Astrocyte (in vitro differentiated cells and primary cell): ENCODE measurements around the gene GPANK1. TPM values are rescaled to one million over a fixed set of nuclear protein-coding genes. Genes with fewer than 3 reads are reported as not detected.

Source experiments
- DNase-seq: peaks from one replicate; pipeline ENCODE4 v3.0.0-alpha.2; 2010; ENCODE audit warnings: low read depth
- FAIRE-seq: peaks from 2 replicates; lab custom pipeline; 2011; peaks lifted over from hg19 to GRCh38; lab: Jason Lieb, UNC
- H2AFZ ChIP-seq: 2 replicates; pipeline ENCODE4 v1.6.0; 2012; ENCODE audit warnings: low read depth, low read length, inconsistent platforms
- H3K27ac ChIP-seq: 2 replicates; pipeline ENCODE4 v1.5.1; 2011; ENCODE audit warnings: low read depth, low read length, inconsistent platforms
- H3K27me3 ChIP-seq: 2 replicates; pipeline ENCODE4 v1.6.0; 2011; ENCODE audit warnings: low read length, inconsistent platforms; ENCODE audit not compliant: insufficient read depth
- H3K36me3 ChIP-seq: 2 replicates; pipeline ENCODE4 v1.5.1; 2011; ENCODE audit warnings: low read length, inconsistent platforms; ENCODE audit not compliant: insufficient read depth
- H3K4me1 ChIP-seq: 2 replicates; pipeline ENCODE4 v1.5.1; 2011; ENCODE audit warnings: low read length, inconsistent platforms; ENCODE audit not compliant: insufficient read depth
- H3K4me2 ChIP-seq: 2 replicates; pipeline ENCODE4 v1.6.0; 2012; ENCODE audit warnings: low read length, inconsistent platforms
- H3K4me3 ChIP-seq: 2 replicates; pipeline ENCODE4 v1.5.1; 2011; ENCODE audit warnings: low read depth, mild to moderate bottlenecking, low read length, inconsistent platforms; ENCODE audit not compliant: insufficient read depth
- H3K79me2 ChIP-seq: 2 replicates; pipeline ENCODE4 v1.6.0; 2012; ENCODE audit warnings: mild to moderate bottlenecking, low read length, inconsistent platforms; ENCODE audit not compliant: insufficient read depth
- H3K9ac ChIP-seq: 2 replicates; pipeline ENCODE4 v1.6.0; 2012; ENCODE audit warnings: mild to moderate bottlenecking, low read length, inconsistent platforms
- H3K9me3 ChIP-seq: 2 replicates; pipeline ENCODE4 v1.5.1; 2012; ENCODE audit warnings: low read depth, mild to moderate bottlenecking, low read length, inconsistent platforms; ENCODE audit not compliant: insufficient read depth
- H4K20me1 ChIP-seq: 2 replicates; pipeline ENCODE4 v1.6.0; 2012; ENCODE audit warnings: low read length, inconsistent platforms; ENCODE audit not compliant: insufficient read depth
- H3K27ac Mint-ChIP-seq: one replicate; pipeline ENCODE4 v1.8.0; 2021; ENCODE audit warnings: mild to moderate bottlenecking, mixed read lengths; ENCODE audit not compliant: unreplicated experiment
- H3K27me3 Mint-ChIP-seq: one replicate; pipeline ENCODE4 v1.8.0; 2021; ENCODE audit warnings: low read depth, mixed read lengths; ENCODE audit not compliant: unreplicated experiment
- H3K36me3 Mint-ChIP-seq: one replicate; pipeline ENCODE4 v1.8.0; 2021; ENCODE audit warnings: low read depth, mixed read lengths; ENCODE audit not compliant: unreplicated experiment
- H3K4me1 Mint-ChIP-seq: one replicate; pipeline ENCODE4 v1.8.0; 2021; ENCODE audit warnings: low read depth, mixed read lengths; ENCODE audit not compliant: unreplicated experiment
- H3K4me3 Mint-ChIP-seq: one replicate; pipeline ENCODE4 v1.8.0; 2021; ENCODE audit warnings: mild to moderate bottlenecking, moderate library complexity, mixed read lengths; ENCODE audit not compliant: unreplicated experiment
- H3K9me3 Mint-ChIP-seq: one replicate; pipeline ENCODE4 v1.8.0; 2021; ENCODE audit warnings: mild to moderate bottlenecking, mixed read lengths; ENCODE audit not compliant: unreplicated experiment
- EZH2 ChIP-seq: IDR thresholded peaks from 2 replicates; pipeline ENCODE4 v1.6.1; 2012; ENCODE audit warnings: mild to moderate bottlenecking, low read length, inconsistent platforms; ENCODE audit not compliant: insufficient read depth
- total RNA-seq: library from RNA; stranded (reverse); gene quantifications from 2 replicates; pipeline ENCODE4 v1.2.1, GENCODE V29; 2021
- TF ChIP-seq, protein P1 (sequence below): IDR thresholded peaks from 2 replicates; pipeline ENCODE4 v1.5.1; 2011; ENCODE audit warnings: low read depth, mild to moderate bottlenecking, inconsistent platforms, low read length, moderate library complexity; ENCODE audit not compliant: insufficient read depth

GPANK1 gene
- total RNA-seq, 1 donor from 2014 or later, result 13.8 TPM

DNA sequence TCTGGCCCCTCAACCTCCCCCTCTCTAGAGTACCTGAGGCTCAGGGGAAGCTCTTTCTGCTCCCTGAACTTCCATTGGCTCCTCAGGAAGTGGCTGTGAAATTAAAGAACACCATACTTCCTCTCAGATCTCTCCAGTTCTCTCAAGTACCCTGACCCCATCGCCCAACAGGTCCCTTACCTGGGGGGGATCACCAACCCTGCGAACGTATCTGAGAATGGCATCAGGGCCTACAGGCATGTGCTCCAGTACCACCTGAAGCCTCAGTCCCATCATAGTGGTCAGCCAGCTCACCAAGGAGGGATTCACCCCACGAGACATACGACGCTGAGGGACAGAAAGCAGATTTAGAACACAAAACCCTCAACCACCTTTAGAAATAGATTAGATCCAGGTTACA lies 24.2 kb downstream of the GPANK1 start:
- Histone ChIP-seq H4K20me1 (peaks cover 55% of the 10 kb centered on the region), H3K36me3 (peaks cover 58% of the 10 kb centered on the region), H3K9ac (no peak overlapping the region), H3K27me3 (no peaks in the 10 kb centered on the region), H3K9me3 (no peaks in the 10 kb centered on the region), H3K4me3 (no peak overlapping the region), H3K79me2 (peaks cover 3% of the 10 kb centered on the region), H3K4me2 (no peak overlapping the region), H2AFZ (no peak overlapping the region), H3K4me1 (peaks cover 13% of the 10 kb centered on the region), H3K27ac (no peak overlapping the region)
- peaks cover 3% of the 10 kb centered on the region for H3K4me1 Mint-ChIP-seq
- H3K4me3 Mint-ChIP-seq, result no peak overlapping the region
- no peaks in the 10 kb centered on the region for H3K9me3 Mint-ChIP-seq
- no peaks in the 10 kb centered on the region for H3K27me3 Mint-ChIP-seq
- FAIRE-seq (no peak), DNase-seq (no peak)
- H3K27ac Mint-ChIP-seq, result peak overlapping the region; percentile 41
- no peak for TF ChIP-seq EZH2
- TF ChIP-seq, protein P1, sequence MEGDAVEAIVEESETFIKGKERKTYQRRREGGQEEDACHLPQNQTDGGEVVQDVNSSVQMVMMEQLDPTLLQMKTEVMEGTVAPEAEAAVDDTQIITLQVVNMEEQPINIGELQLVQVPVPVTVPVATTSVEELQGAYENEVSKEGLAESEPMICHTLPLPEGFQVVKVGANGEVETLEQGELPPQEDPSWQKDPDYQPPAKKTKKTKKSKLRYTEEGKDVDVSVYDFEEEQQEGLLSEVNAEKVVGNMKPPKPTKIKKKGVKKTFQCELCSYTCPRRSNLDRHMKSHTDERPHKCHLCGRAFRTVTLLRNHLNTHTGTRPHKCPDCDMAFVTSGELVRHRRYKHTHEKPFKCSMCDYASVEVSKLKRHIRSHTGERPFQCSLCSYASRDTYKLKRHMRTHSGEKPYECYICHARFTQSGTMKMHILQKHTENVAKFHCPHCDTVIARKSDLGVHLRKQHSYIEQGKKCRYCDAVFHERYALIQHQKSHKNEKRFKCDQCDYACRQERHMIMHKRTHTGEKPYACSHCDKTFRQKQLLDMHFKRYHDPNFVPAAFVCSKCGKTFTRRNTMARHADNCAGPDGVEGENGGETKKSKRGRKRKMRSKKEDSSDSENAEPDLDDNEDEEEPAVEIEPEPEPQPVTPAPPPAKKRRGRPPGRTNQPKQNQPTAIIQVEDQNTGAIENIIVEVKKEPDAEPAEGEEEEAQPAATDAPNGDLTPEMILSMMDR, result no peak
- H3K36me3 Mint-ChIP-seq, result peaks cover 30% of the 10 kb centered on the region

DNA sequence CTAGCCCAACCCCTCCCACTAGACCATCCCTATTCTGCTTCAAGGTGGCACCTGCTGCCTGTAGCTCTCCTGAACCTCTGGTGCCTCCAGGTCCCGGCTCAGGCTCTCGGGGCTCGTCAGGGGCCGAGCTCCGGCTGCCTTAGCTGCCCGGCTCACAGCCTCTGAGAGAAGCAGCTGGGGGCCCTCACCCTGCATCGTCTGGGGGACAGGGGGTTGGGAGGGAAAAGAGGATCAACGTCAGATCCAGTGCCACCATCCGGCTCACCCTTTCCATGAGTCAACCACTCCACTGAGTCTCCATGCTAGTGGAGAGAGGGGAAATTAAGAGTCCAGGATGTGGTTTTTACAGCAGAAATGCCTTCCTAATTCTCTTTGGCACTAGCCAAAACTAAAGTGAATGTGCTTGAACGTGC lies 25.3 kb downstream of the GPANK1 start:
- H3K36me3 ChIP-seq, result peaks cover 58% of the 10 kb centered on the region
- TF ChIP-seq EZH2, result no peak
- TF ChIP-seq, protein P1, result no peak
- Mint-ChIP-seq H3K27me3 (no peaks in the 10 kb centered on the region), H3K9me3 (no peaks in the 10 kb centered on the region), H3K36me3 (peaks cover 30% of the 10 kb centered on the region), H3K4me3 (no peak overlapping the region), H3K27ac (no peak overlapping the region), H3K4me1 (peaks cover 3% of the 10 kb centered on the region)
- H3K9ac ChIP-seq, result peak overlapping the region; percentile 57
- H3K4me1 ChIP-seq, result peaks cover 13% of the 10 kb centered on the region
- H2AFZ ChIP-seq, result no peak overlapping the region
- peaks cover 56% of the 10 kb centered on the region for H4K20me1 ChIP-seq
- H3K79me2 ChIP-seq, result no peaks in the 10 kb centered on the region
- H3K27me3 ChIP-seq, result no peaks in the 10 kb centered on the region
- no peaks in the 10 kb centered on the region for H3K9me3 ChIP-seq
- H3K27ac ChIP-seq, result peak overlapping the region; percentile 55
- peak overlapping the region; percentile 62 for H3K4me2 ChIP-seq
- no peak overlapping the region for H3K4me3 ChIP-seq
- peak; percentile 72 for DNase-seq
- FAIRE-seq, result no peak

DNA sequence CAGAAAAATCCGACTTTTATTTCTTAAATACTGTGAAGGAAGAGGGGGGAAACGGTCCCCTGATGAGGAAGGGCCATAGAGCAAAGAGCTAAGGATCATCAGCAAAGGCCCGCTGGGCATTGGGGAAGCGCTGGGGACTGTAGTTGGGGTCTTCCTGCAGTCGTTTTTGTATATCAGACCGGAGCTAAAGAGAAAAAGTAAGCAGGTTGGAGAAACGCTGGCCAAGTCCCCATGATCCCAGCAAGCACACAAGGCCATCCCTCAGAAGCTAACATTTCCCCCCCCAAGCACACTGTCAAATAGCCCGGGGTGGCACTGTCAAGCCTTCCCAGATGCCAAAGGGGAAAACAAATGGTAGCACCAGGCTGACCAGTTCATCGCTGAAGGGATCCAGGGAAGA lies 25.8 kb downstream of the GPANK1 start:
- Mint-ChIP-seq H3K9me3 (no peaks in the 10 kb centered on the region), H3K36me3 (peaks cover 31% of the 10 kb centered on the region), H3K4me3 (peak overlapping the region; percentile 20), H3K27me3 (no peaks in the 10 kb centered on the region), H3K27ac (no peak overlapping the region), H3K4me1 (peaks cover 3% of the 10 kb centered on the region)
- Histone ChIP-seq H3K27me3 (no peaks in the 10 kb centered on the region), H4K20me1 (peaks cover 58% of the 10 kb centered on the region), H3K9me3 (no peaks in the 10 kb centered on the region), H3K4me1 (peaks cover 13% of the 10 kb centered on the region), H2AFZ (no peak overlapping the region), H3K36me3 (peaks cover 60% of the 10 kb centered on the region), H3K27ac (peak overlapping the region; percentile 55), H3K4me3 (no peak overlapping the region), H3K4me2 (peak overlapping the region; percentile 62), H3K9ac (peak overlapping the region; percentile 57), H3K79me2 (no peaks in the 10 kb centered on the region)
- TF ChIP-seq EZH2, result no peak
- TF ChIP-seq, protein P1, result no peak
- DNase-seq (no peak), FAIRE-seq (no peak)
